Duodenal mucosa (tissue), 2 donors: ENCODE measurements around the gene MYLK.

Source experiments
- H3K27ac ChIP-seq: one replicate; pipeline ENCODE4 v1.7.0; 2013; ENCODE audit warnings: low read depth, low read length
- H3K27me3 ChIP-seq, 2 donors: one replicate each; pipeline ENCODE4 v1.7.0; 2013; ENCODE audit warnings: low read length in 2 of 2, control low read depth in 1 of 2; ENCODE audit not compliant: insufficient read depth in 2 of 2, control insufficient read depth in 1 of 2
- H3K36me3 ChIP-seq, 2 donors: one replicate each; pipeline ENCODE4 v1.7.0; 2013; ENCODE audit warnings: low read length in 2 of 2, control low read depth in 1 of 2; ENCODE audit not compliant: insufficient read depth in 2 of 2, control insufficient read depth in 1 of 2
- H3K4me1 ChIP-seq, 2 donors: one replicate each; pipeline ENCODE4 v1.7.0; 2013; ENCODE audit warnings: low read length in 2 of 2, control low read depth in 1 of 2; ENCODE audit not compliant: insufficient read depth in 2 of 2, control insufficient read depth in 1 of 2
- H3K4me3 ChIP-seq, 2 donors: one replicate each; pipeline ENCODE4 v1.7.0; 2013; ENCODE audit warnings: low read length in 2 of 2, low read depth in 1 of 2
- H3K9ac ChIP-seq, 2 donors: one replicate each; pipeline ENCODE4 v1.7.0; 2013; ENCODE audit warnings: low read length in 2 of 2, low read depth in 1 of 2
- H3K9me3 ChIP-seq, 2 donors: one replicate each; pipeline ENCODE4 v1.7.0; 2013; ENCODE audit warnings: low read length in 2 of 2, control low read depth in 1 of 2; ENCODE audit not compliant: control insufficient read depth in 1 of 2

Gene MYLK

GRCh38 chr3:123640311-123640710 lies 243.8 kb downstream of the MYLK start:
- Histone ChIP-seq H3K4me1 (no peaks in the 10 kb centered on the region), H3K9ac (no peak overlapping the region), H3K36me3 (no peaks in the 10 kb centered on the region), H3K27me3 (no peaks in the 10 kb centered on the region), H3K27ac (no peak overlapping the region), H3K9me3 (no peaks in the 10 kb centered on the region), H3K4me3 (no peak overlapping the region)

- no peaks in the 10 kb centered on the region for H3K36me3 ChIP-seq
- no peak overlapping the region for H3K9ac ChIP-seq
- no peak overlapping the region for H3K27ac ChIP-seq
- no peaks in the 10 kb centered on the region for H3K27me3 ChIP-seq
- no peaks in the 10 kb centered on the region for H3K4me1 ChIP-seq
- H3K4me3 ChIP-seq = no peak overlapping the region
- no peaks in the 10 kb centered on the region for H3K9me3 ChIP-seq
Observed at GRCh38 chr3:123638936-123639689, 245.0 kb downstream of the MYLK start.

- H3K9me3 ChIP-seq = no peaks in the 10 kb centered on the region
- H3K27ac ChIP-seq = no peak overlapping the region
- H3K27me3 ChIP-seq = no peaks in the 10 kb centered on the region
- H3K4me3 ChIP-seq = no peak overlapping the region
- no peaks in the 10 kb centered on the region for H3K36me3 ChIP-seq
- no peaks in the 10 kb centered on the region for H3K4me1 ChIP-seq
- H3K9ac ChIP-seq = no peak overlapping the region
Observed at GRCh38 chr3:123637841-123638240, 246.3 kb downstream of the MYLK start.

- Histone ChIP-seq H3K4me1 (no peaks in the 10 kb centered on the region), H3K36me3 (no peaks in the 10 kb centered on the region), H3K9ac (no peak overlapping the region), H3K4me3 (no peak overlapping the region), H3K27me3 (no peaks in the 10 kb centered on the region), H3K27ac (no peak overlapping the region), H3K9me3 (no peaks in the 10 kb centered on the region)
Observed at GRCh38 chr3:123637131-123637530, 247.0 kb downstream of the MYLK start.

- H3K4me1 ChIP-seq = no peaks in the 10 kb centered on the region
- no peak overlapping the region for H3K9ac ChIP-seq
- no peak overlapping the region for H3K27ac ChIP-seq
- H3K4me3 ChIP-seq = no peak overlapping the region
- no peaks in the 10 kb centered on the region for H3K36me3 ChIP-seq
- no peaks in the 10 kb centered on the region for H3K9me3 ChIP-seq
- no peaks in the 10 kb centered on the region for H3K27me3 ChIP-seq
Observed at GRCh38 chr3:123636431-123636841, 247.7 kb downstream of the MYLK start.

- H3K4me3 ChIP-seq = no peak overlapping the region
- no peaks in the 10 kb centered on the region for H3K36me3 ChIP-seq
- H3K4me1 ChIP-seq = no peaks in the 10 kb centered on the region
- H3K9me3 ChIP-seq = no peaks in the 10 kb centered on the region
- H3K27me3 ChIP-seq = no peaks in the 10 kb centered on the region
- H3K27ac ChIP-seq = no peak overlapping the region
- H3K9ac ChIP-seq = no peak overlapping the region
Observed at GRCh38 chr3:123635717-123636116, 248.4 kb downstream of the MYLK start.

GRCh38 chr3:123635217-123635616 lies 248.9 kb downstream of the MYLK start:
- Histone ChIP-seq H3K27ac (no peak overlapping the region), H3K9ac (no peak overlapping the region), H3K4me1 (no peaks in the 10 kb centered on the region), H3K4me3 (no peak overlapping the region), H3K27me3 (no peaks in the 10 kb centered on the region), H3K36me3 (no peaks in the 10 kb centered on the region), H3K9me3 (no peaks in the 10 kb centered on the region)

GRCh38 chr3:123634149-123635051 lies 249.7 kb downstream of the MYLK start:
- no peaks in the 10 kb centered on the region for H3K9me3 ChIP-seq
- no peaks in the 10 kb centered on the region for H3K27me3 ChIP-seq
- H3K4me1 ChIP-seq = no peaks in the 10 kb centered on the region
- no peak overlapping the region for H3K9ac ChIP-seq
- H3K27ac ChIP-seq = no peak overlapping the region
- no peaks in the 10 kb centered on the region for H3K36me3 ChIP-seq
- H3K4me3 ChIP-seq = no peak overlapping the region

- Histone ChIP-seq H3K27me3 (no peaks in the 10 kb centered on the region), H3K4me3 (no peak overlapping the region), H3K36me3 (no peaks in the 10 kb centered on the region), H3K9ac (no peak overlapping the region), H3K27ac (no peak overlapping the region), H3K4me1 (no peaks in the 10 kb centered on the region), H3K9me3 (no peaks in the 10 kb centered on the region)
Observed at GRCh38 chr3:123633530-123633929, 250.6 kb downstream of the MYLK start.

- H3K9me3 ChIP-seq = no peaks in the 10 kb centered on the region
- H3K4me3 ChIP-seq = no peak overlapping the region
- no peaks in the 10 kb centered on the region for H3K4me1 ChIP-seq
- H3K36me3 ChIP-seq = no peaks in the 10 kb centered on the region
- H3K9ac ChIP-seq = no peak overlapping the region
- no peaks in the 10 kb centered on the region for H3K27me3 ChIP-seq
- no peak overlapping the region for H3K27ac ChIP-seq
Observed at GRCh38 chr3:123632161-123632655, 251.9 kb downstream of the MYLK start.
